Stimulated activated naive CD4-positive, alpha-beta T cell (primary cell): ENCODE data around the gene MT1F.
"Not testable (repeated sequence)": the region's sequence is repeated elsewhere in the genome, so short reads cannot be mapped to it uniquely, and the experiment has no call there.

Source experiments
- DNase-seq, 6 experiments: peaks; one replicate each; lab custom pipeline; 2025; lab: John Stamatoyannopoulos, UW

Gene MT1F

DNA sequence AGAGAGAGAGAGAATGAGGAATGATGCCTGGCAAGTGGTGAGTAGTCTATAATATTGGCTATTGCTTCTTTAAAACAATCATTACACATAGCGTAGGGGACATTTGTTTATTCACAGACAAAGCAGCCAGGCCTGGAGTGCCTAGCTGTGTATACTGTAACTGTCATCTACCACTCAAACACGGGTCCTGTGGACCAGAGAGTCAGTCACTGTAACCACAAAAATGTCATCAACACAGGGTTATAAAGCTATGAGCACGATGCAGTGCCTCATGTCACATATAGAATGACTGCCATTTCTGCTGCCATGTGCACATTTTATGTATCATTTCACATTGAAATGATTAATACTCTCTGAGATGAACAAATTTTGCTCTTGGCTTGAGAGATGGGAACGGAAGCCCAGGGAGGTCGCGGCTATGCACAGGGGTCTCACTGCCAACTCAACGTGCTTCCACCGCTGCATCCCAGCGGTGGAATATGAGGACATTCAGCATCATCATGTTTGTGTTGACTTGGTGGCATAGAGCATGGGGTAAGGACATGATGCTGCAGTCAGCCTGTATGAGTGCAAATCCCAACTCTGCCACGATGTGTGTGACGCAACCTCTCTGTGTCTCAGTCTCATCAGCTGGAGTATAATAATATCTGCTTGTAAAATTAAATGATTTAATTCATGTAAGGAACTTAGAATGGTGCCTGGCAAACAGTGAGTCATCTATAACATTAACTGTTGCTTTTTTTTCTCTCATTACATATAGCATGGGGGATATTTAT lies 15.2 kb downstream of the MT1F start:
- DNase-seq = no peak

DNA sequence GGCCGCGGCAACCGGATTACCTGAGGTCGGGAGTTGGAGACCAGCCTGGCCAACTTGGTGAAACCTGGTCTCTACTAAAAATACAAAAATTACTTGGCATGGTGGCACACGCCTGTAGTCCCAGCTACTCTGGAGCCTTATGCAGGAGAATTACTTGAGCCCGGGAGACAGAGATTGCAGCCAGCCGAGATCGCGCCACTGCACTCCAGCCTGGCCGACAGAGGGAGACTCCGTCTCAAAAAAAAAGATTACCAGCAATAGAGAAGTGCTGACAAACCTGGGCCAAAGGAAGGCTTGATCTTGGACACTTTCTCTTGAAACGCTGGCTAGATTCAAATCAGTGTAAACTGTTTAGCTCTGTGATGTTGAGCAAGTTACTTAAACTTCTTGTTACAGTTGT lies 16.2 kb downstream of the MT1F start:
- peak in 4 of 6 experiments; percentile 13 to 49 (median 20) for DNase-seq

DNA sequence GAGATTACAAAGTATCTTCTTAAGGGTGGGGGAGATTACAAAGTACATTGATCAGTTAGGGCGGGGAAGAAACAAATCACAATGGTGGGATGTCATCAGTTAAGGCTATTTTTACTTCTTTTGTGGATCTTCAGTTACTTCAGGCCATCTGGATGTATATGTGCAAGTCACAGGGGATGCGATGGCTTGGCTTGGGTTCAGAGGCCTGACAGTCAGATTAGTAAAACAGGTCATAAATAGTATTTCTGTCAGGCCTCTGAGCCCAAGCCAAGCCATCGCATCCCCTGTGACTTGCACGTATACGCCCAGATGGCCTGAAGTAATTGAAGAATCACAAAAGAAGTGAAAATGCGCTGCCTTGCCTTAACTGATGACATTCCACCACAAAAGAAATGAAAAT lies 16.8 kb downstream of the MT1F start:
- not testable (repeated sequence) for DNase-seq

DNA sequence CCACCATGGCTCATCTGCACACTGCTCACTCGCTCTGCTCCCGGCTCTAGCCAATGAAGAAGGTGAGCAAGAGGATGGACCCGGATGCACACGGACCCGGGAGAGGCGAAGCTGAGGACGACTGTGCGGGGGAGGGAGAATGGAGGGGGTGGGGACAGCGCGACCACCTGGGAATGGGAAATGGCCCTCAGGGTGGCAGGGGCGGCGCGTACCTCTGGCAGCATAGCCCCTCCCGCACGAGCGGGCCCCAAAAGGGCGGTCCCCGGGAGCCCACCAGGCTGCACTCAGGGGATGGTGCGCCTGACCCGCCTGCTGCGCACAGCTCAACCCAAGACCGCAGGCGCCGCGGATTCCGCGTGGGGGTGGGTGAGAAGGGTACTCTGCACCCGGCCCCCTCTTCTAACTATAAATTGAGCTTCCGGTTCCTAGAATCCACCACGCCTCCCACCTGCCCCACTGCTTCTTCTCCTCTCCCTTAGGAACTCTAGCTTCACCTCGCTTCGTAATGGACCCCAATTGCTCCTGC lies 18.0 kb downstream of the MT1F start:
- DNase-seq = peak in 4 of 6 experiments; percentile 13 to 54 (median 30)

DNA sequence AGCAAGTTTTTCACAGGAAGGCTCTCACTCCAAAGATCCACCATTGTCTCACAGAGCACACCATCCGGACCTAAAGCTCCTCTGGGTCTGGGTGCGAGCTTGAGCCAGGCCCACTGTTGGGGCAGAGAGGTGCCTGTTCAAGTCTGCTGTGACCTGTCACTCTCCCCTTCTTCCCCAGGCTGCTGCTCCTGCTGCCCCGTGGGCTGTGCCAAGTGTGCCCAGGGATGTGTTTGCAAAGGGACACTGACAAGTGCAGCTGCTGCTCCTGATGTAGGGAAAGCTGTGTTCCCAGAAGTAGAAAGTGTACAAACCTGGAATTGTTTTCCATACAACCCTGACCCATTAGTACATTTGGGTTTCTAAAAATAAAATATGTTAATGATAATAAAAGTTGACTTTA lies 19.7 kb downstream of the MT1F start:
- no peak for DNase-seq

GRCh38 chr16:56679078-56679730 lies 21.4 kb downstream of the MT1F start:
- DNase-seq = no peak

- DNase-seq = no peak
Measured at GRCh38 chr16:56679818-56680217, 22.1 kb downstream of the MT1F start.

GRCh38 chr16:56681939-56682702 lies 24.4 kb downstream of the MT1F start, which contains the start of gene MT1X:
Gene MT1X (plus strand): TSS chr16:56682470. CDS start chr16:56682541, 71 bp downstream.
- peak; percentile 76 to 93 (median 80) for DNase-seq

GRCh38 chr16:56682703-56683397 lies 25.1 kb downstream of the MT1F start:
- DNase-seq = peak in 1 of 6 experiments; percentile 45

DNA sequence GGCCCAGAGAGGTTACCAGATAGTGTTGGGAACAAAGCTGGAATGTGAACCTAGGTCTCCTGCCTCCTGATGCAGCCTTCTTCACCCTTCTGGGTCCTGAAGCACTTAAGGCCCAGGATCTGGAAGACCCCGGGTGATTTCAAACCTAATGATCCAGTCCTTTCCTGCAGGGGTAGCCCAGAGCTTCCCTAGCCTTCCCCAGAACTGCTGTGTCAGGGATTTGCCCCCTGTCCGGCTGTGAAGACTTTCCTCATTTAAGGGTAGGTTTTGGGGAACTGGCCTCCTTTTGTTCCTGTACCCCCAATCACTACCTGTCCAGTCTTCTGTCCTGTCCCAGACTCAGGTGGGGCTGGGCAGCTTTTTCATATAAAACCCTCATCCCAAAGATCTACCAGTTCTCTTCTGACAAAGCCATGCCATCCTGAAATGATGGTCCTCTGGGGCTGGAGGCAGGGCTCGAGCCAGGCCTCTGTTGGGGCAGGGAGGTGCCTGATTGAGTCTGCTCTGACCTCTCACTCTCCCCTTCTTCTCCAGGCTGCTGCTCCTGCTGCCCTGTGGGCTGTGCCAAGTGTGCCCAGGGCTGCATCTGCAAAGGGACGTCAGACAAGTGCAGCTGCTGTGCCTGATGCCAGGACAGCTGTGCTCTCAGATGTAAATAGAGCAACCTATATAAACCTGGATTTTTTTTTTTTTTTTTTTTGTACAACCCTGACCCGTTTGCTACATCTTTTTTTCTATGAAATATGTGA lies 25.8 kb downstream of the MT1F start:
- DNase-seq = no peak

- DNase-seq = no peak
Measured at GRCh38 chr16:56684256-56684925, 26.6 kb downstream of the MT1F start.

DNA sequence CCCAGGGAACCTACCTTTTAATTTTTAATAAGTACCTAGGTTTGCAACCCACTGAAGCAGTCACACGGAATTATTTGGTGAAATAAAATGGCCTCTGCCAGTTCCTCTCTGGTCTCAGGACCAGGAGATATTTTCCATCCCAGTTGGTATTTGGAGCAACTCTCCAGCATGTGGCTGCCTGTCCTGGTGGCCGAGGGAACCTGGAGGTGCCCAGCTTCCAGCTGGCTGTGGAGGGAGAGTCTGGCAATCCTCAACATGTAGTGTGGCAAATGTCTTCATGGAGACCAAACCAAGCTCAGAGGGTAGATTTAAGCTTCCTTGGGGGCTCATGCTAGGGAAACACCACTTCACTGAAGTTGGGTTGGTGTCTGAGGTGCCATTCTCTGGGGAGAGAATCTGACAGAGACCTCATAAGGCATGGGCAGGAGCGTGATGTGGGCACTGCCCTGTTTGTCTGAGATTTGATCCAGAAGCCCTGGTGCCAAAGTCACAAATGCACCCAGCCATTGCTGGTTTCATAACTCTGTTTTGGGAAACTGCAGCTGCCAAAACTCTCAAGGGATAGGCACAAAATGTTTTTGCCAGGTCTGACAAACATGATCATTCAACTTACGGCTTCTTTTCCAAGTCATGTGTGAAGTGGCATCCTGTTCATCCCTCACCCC lies 27.3 kb downstream of the MT1F start:
- no peak for DNase-seq

- DNase-seq = no peak
Measured at GRCh38 chr16:56686758-56687157, 29.0 kb downstream of the MT1F start.

GRCh38 chr16:56688762-56689161 lies 31.0 kb downstream of the MT1F start:
- DNase-seq = no peak

DNA sequence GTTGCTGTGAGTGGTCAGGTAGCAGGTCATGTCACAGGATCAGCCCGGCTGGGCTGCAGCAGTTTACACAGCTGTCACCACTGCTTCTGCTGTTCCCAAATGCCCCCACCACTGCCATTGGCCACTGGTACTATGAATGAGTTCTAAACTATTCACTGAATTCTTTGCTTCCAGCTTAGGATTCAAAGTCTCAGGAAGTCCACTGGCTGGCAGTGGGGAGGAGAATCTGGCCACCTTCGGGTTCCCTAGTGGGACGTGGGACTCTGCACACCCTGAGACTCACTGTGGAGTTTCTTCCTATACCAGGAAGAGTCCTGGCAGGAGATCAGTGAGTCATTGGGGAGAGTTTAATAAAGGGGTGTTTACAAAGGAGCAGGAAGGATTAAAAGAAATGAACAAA lies 31.4 kb downstream of the MT1F start:
- no peak for DNase-seq

DNA sequence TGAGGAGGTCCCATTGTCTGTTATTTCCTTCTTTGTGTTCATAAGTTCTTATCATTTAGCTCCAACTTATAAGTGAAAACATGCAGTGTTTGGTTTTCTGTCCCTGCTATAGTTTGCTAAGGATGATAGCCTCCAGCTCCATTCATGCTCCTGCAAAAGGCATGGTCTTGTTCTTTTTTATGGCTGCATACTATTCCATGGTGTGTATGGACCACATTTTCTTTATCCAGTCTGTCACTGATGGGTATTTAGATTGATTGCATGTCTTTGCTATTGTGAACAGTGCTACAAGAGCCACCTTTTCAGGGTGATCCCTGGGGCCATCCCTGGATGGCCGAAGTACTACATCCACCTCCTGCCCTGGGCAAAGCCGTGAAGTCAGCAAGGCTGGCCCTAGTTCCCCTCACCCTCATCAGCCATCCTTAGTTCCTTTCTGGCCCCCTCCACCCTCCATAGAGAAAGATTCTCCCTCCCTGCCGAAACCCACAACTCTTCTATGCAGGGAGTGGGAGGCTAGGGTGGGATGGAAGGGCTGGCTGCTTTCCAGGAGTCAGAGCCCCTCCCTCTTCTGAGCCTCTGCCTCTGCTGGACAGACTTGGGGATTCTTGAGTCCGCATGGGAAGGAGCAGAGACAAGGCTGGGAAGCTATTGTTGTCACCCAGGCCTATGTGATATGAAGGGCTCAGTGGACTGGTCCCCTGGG lies 32.8 kb downstream of the MT1F start:
- no peak for DNase-seq

- DNase-seq = no peak
Measured at GRCh38 chr16:56691885-56692284, 34.1 kb downstream of the MT1F start.

DNA sequence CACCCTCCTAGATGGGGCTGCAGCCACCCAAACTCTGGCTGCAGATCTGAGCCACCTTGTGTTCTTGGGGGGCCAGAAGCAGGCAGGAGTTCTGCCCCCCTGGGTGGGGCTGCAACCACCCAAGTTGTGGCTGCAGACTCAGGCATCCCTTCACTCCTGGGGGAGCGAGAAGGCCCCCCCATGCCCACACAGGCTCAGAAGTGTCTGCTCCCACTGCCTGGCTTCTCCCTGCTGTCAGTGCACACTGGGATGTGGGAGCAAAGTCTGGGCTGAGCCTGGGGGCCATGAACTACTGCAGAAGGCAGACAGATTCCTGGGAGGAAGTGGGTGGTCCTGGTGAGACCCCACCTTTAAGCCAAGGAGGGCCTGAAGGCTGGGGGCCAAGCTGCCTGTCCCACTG lies 37.5 kb downstream of the MT1F start:
- DNase-seq = no peak

DNA sequence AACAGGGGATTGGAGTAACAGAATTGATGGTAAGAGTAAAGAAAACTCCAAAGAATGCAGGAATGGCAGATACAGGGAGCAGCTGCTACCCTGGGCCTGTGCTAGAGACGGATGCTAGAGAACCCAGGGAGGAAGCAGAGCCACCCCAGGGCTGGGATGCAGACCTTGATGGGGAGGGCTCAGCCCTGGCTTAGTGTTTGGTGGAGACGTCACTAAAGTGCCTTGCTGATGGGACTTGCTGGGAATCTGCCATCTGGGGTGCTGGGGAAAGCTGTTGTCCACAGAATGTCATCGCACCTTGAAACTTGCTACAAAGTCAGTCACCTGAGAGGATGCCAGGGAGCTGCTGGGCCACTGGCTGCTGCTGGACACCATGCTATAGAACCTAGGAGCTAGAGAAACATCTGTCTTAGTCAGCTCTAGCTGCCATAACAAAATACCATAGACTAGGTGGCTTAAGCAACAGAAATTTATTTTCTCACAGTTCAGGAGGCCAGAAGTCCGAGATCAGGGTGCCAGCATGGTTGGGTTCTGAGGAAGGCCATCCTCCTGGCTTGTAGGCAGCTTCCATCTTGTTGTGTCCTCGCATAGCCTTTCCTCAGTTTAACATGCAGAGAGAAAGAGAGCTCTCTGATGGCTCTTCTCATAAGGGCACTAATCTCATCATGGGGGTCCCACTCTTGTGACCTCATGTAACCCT lies 39.8 kb downstream of the MT1F start:
- DNase-seq = no peak
